NB4 (cell line): Measurements from ENCODE around the gene GRAMD2B.

Experiments
- MYC ChIP-seq: IDR thresholded peaks from 2 replicates; pipeline ENCODE4 v1.6.1; 2011; ENCODE audit warnings: low read depth, low read length
- POLR2A ChIP-seq: IDR thresholded peaks from 2 replicates; pipeline ENCODE4 v1.6.1; 2011; ENCODE audit warnings: mild to moderate bottlenecking; ENCODE audit not compliant: insufficient read length; ENCODE audit errors: extremely low read depth
- TF ChIP-seq, protein P1 (sequence below): IDR thresholded peaks from one replicate; pipeline ENCODE4 v1.5.1; 2012; ENCODE audit warnings: low read depth, low read length
- TF ChIP-seq, protein P2 (sequence below): IDR thresholded peaks from 2 replicates; pipeline ENCODE4 v1.6.1; 2011; ENCODE audit warnings: low read depth, low read length

DNA sequence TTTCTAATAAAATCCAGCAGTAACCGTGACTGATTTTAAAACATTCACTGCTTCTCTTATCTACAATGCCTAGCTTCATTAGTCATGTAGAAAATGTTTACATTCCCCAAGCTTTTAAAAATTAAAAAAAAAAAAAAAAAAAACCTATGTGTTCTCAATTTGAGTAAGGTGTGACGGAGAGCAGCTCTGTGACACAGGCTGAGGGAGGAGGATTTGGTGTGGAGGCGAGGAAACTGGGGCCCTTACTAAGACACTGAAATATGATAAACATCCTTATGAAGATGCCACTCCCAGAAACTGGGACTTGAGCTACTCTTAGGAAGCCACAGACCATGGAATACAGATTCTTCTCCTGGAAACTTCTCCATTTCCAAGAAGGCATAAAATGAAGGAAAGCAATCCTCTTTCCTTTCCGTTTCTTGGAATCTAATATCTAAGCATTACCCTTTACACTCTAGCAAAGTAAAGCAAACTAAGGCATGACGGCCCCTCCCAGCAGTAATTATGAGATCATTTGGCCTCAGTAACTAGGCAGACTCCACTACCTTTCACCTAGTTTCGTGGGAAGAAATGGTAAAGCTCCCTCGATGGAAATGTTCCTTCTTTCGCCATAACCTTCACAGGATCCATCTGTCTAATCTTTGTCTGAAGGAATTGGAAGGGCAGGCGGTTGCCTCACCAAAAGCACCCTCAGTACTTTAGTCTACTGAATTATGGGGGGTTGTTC is 23.5 kb downstream of the GRAMD2B start:
- TF ChIP-seq, protein P1, sequence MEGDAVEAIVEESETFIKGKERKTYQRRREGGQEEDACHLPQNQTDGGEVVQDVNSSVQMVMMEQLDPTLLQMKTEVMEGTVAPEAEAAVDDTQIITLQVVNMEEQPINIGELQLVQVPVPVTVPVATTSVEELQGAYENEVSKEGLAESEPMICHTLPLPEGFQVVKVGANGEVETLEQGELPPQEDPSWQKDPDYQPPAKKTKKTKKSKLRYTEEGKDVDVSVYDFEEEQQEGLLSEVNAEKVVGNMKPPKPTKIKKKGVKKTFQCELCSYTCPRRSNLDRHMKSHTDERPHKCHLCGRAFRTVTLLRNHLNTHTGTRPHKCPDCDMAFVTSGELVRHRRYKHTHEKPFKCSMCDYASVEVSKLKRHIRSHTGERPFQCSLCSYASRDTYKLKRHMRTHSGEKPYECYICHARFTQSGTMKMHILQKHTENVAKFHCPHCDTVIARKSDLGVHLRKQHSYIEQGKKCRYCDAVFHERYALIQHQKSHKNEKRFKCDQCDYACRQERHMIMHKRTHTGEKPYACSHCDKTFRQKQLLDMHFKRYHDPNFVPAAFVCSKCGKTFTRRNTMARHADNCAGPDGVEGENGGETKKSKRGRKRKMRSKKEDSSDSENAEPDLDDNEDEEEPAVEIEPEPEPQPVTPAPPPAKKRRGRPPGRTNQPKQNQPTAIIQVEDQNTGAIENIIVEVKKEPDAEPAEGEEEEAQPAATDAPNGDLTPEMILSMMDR = no peak
- TF ChIP-seq POLR2A (no peak), MYC (no peak)
- TF ChIP-seq, protein P2, sequence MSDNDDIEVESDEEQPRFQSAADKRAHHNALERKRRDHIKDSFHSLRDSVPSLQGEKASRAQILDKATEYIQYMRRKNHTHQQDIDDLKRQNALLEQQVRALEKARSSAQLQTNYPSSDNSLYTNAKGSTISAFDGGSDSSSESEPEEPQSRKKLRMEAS = no peak
